Activated CD8-positive, alpha-beta T cell treated with anti-CD3 and anti-CD28 coated beads for 36 hours (primary cell): ENCODE data around the gene FMN1. TPM values are rescaled to one million over a fixed set of nuclear protein-coding genes. Genes with fewer than 3 reads are reported as not detected.

Source experiments
- ATAC-seq: fragments of 200-7000 bp; cut with Tn5 transposase; one replicate; pipeline ENCODE4 v1.10.0; 2021; ENCODE audit warnings: mild to moderate bottlenecking, moderate library complexity
- CTCF ChIA-PET: fragments of 350-600 bp; sonication (Branson Sonifier 250); formaldehyde crosslinking; loops from one replicate; lab custom pipeline; 2021; ENCODE audit warnings: antibody characterized with exemption; lab: Charles Lee
- POLR2A ChIA-PET: fragments of 350-600 bp; sonication (Branson Sonifier 250); formaldehyde crosslinking; loops from one replicate; lab custom pipeline; 2021; ENCODE audit warnings: antibody characterized with exemption; lab: Charles Lee
- DNase-seq: peaks from one replicate; pipeline ENCODE4 v3.0.0-alpha.2; 2020
- H3K27ac Mint-ChIP-seq: one replicate; pipeline ENCODE4 v1.8.0; 2021; ENCODE audit warnings: mild to moderate bottlenecking, mixed read lengths
- H3K27me3 Mint-ChIP-seq: one replicate; pipeline ENCODE4 v1.8.0; 2021; ENCODE audit warnings: mixed read lengths
- H3K36me3 Mint-ChIP-seq: one replicate; pipeline ENCODE4 v1.8.0; 2021; ENCODE audit warnings: low read depth, mixed read lengths
- H3K4me1 Mint-ChIP-seq: one replicate; pipeline ENCODE4 v1.8.0; 2021; ENCODE audit warnings: low read depth, mixed read lengths
- H3K4me3 Mint-ChIP-seq: one replicate; pipeline ENCODE4 v1.8.0; 2021; ENCODE audit warnings: mild to moderate bottlenecking, moderate library complexity, mixed read lengths
- H3K9me3 Mint-ChIP-seq: one replicate; pipeline ENCODE4 v1.8.0; 2021; ENCODE audit warnings: mixed read lengths
- CTCF ChIP-seq: fragments of 200-600 bp; IDR thresholded peaks from one replicate; pipeline ENCODE4 v1.8.0; 2022; ENCODE audit warnings: antibody characterized with exemption, mild to moderate bottlenecking
- intact Hi-C: fragments of 100-400 bp; cut with micrococcal nuclease; formaldehyde crosslinking; loops from one replicate; pipeline ENCODE4 v1.10.0; 2022
- total RNA-seq, 2 experiments: library from RNA; stranded (reverse); gene quantifications; one replicate each; pipeline ENCODE4 v1.2.3, GENCODE V29; 2021

FMN1 gene
- total RNA-seq, 2 experiments from 2014 or later: 0.07 TPM; not detected in 1

GRCh38 chr15:32774022-32774421 lies 420.5 kb downstream of the FMN1 start:
- no peaks in the 10 kb centered on the region for H3K36me3 Mint-ChIP-seq
- POLR2A ChIA-PET: no interaction called here
- no peak for TF ChIP-seq CTCF
- no peak overlapping the region for H3K4me3 Mint-ChIP-seq
- no peak for DNase-seq
- intact Hi-C loops: no loop called here
- H3K4me1 Mint-ChIP-seq: no peaks in the 10 kb centered on the region
- ATAC-seq: no peak
- no peak overlapping the region for H3K27ac Mint-ChIP-seq
- CTCF ChIA-PET: no interaction called here
- H3K9me3 Mint-ChIP-seq: no peaks in the 10 kb centered on the region
- H3K27me3 Mint-ChIP-seq: peaks cover 7% of the 10 kb centered on the region

DNA sequence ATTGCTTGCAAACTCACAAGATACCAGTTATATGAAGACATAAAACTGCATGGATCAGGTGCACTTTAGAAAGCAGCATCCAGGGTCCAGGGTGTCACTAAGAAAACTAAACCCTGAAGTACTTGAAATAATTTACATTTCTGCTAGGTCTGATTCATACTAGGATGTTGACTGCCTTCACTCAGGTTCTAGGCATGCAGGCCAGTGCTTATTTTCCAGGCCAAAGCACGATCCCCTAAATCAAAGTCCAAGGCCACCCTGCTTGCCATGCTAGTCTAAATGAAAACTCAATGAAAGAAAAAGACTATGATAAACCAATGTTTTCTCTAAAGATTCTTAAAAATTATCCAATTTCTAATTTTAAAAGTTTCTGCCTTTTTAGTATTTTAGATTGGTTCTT lies 427.3 kb downstream of the FMN1 start:
- no peak overlapping the region for H3K4me3 Mint-ChIP-seq
- intact Hi-C loops: no loop called here
- no peak for TF ChIP-seq CTCF
- no peaks in the 10 kb centered on the region for H3K36me3 Mint-ChIP-seq
- H3K27me3 Mint-ChIP-seq: peaks cover 7% of the 10 kb centered on the region
- POLR2A ChIA-PET: no interaction called here
- no peak for ATAC-seq
- no peaks in the 10 kb centered on the region for H3K9me3 Mint-ChIP-seq
- no peaks in the 10 kb centered on the region for H3K4me1 Mint-ChIP-seq
- no peak overlapping the region for H3K27ac Mint-ChIP-seq
- DNase-seq: no peak
- CTCF ChIA-PET: no interaction called here

DNA sequence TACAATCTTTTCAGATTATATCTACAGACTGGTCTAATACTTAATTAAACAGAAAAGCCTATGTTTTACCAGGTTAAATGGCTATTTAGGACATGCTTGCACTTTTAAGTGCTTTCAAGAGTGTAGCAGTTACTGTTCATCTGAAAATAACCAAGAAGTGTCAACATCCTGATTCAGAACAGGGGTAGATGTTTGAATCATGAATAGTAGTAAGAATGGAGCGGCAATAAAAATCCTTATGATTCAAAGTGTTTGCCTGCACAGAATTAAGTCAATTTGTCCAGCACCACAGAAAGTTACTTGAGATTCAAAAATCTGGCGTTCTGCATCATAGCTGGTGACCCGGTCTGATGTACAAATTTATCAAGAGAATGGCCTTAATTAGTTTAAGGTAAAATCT lies 428.4 kb downstream of the FMN1 start:
- ChIA-PET CTCF (no interaction called here), POLR2A (no interaction called here)
- intact Hi-C loops: no loop called here
- TF ChIP-seq CTCF: no peak
- Mint-ChIP-seq H3K4me3 (no peak overlapping the region), H3K27me3 (peaks cover 13% of the 10 kb centered on the region), H3K27ac (no peak overlapping the region), H3K4me1 (no peaks in the 10 kb centered on the region), H3K9me3 (no peaks in the 10 kb centered on the region), H3K36me3 (no peaks in the 10 kb centered on the region)
- ATAC-seq (no peak), DNase-seq (no peak)

GRCh38 chr15:32765236-32765635 lies 429.3 kb downstream of the FMN1 start:
- Mint-ChIP-seq H3K4me1 (no peaks in the 10 kb centered on the region), H3K9me3 (no peaks in the 10 kb centered on the region), H3K4me3 (no peak overlapping the region), H3K27ac (no peak overlapping the region), H3K27me3 (peaks cover 20% of the 10 kb centered on the region), H3K36me3 (no peaks in the 10 kb centered on the region)
- intact Hi-C loops: no loop called here
- ChIA-PET POLR2A (no interaction called here), CTCF (no interaction called here)
- ATAC-seq (no peak), DNase-seq (no peak)
- TF ChIP-seq CTCF: no peak

GRCh38 chr15:32763295-32763694 lies 431.2 kb downstream of the FMN1 start:
- ChIA-PET CTCF (no interaction called here), POLR2A (no interaction called here)
- TF ChIP-seq CTCF: no peak
- Mint-ChIP-seq H3K36me3 (no peaks in the 10 kb centered on the region), H3K4me1 (no peaks in the 10 kb centered on the region), H3K4me3 (no peak overlapping the region), H3K27me3 (peaks cover 23% of the 10 kb centered on the region), H3K27ac (no peak overlapping the region), H3K9me3 (no peaks in the 10 kb centered on the region)
- intact Hi-C loops: no loop called here
- DNase-seq (no peak), ATAC-seq (no peak)
